GM12878 (cell line): Measurements from ENCODE around the gene EFCAB11. TPM values are rescaled to one million over a fixed set of nuclear protein-coding genes. Genes with fewer than 3 reads are reported as not detected.

Experiments
- ATAC-seq: fragments of 200-7000 bp; cut with Tn5 transposase; 3 replicates; pipeline ENCODE4 v1.9.1; 2020; ENCODE audit warnings: mild to moderate bottlenecking, moderate library complexity
- BruUV-seq: library from RNA; stranded (reverse); fragments of 400-500 nt; replicated peaks from 2 replicates; lab custom pipeline; 2021; lab: Mats Ljungman, UMichigan
- CTCF ChIA-PET: fragments of 300-600 bp; sonication (Branson Sonifier 250); formaldehyde crosslinking; extraction: SDS; loops from one replicate; lab custom pipeline; 2021; ENCODE audit warnings: inconsistent platforms; lab: Yijun Ruan, JAX
- POLR2A ChIA-PET: fragments of 350-600 bp; formaldehyde crosslinking; extraction: SDS; loops from one replicate; lab custom pipeline; 2021; ENCODE audit warnings: inconsistent platforms; lab: Charles Lee
- RAD21 ChIA-PET: fragments of 300-600 bp; sonication (Branson Sonifier 250); formaldehyde crosslinking; loops from one replicate; lab custom pipeline; 2023; ENCODE audit warnings: antibody characterized with exemption; ENCODE audit not compliant: unreplicated experiment; lab: Charles Lee
- SMC1A ChIA-PET: fragments of 300-600 bp; sonication (Branson Sonifier 250); formaldehyde crosslinking; loops from one replicate; lab custom pipeline; 2023; ENCODE audit not compliant: unreplicated experiment, uncharacterized antibody; lab: Charles Lee
- DNase-seq: peaks from one replicate; pipeline ENCODE4 v3.0.0-alpha.2; 2011; ENCODE audit warnings: low read depth, low spot score
- FAIRE-seq: peaks from 3 replicates; lab custom pipeline; 2011; peaks lifted over from hg19 to GRCh38; lab: Jason Lieb, UNC
- H2AFZ ChIP-seq: 2 replicates; pipeline ENCODE4 v1.6.0; 2011; ENCODE audit warnings: low read depth, low read length, control low read depth; ENCODE audit not compliant: control insufficient read depth
- H3K27ac ChIP-seq: 2 replicates; pipeline ENCODE4 v1.5.1; 2011; ENCODE audit warnings: control low read depth; ENCODE audit not compliant: control insufficient read depth, insufficient read depth
- H3K27me3 ChIP-seq, 2 experiments: replicated peaks in 1 of 2; 2 replicates each; pipeline versions ENCODE4 v1.6.0 to v1.6.1; 2011; ENCODE audit warnings: low read length in 1 of 2; ENCODE audit not compliant: control insufficient read depth in 2 of 2, insufficient read depth in 2 of 2
- H3K36me3 ChIP-seq, 2 experiments: 2 replicates each; pipeline ENCODE4 v1.5.1; 2011; ENCODE audit warnings: low read length in 1 of 2; ENCODE audit not compliant: control insufficient read depth in 2 of 2, insufficient read depth in 2 of 2
- H3K4me1 ChIP-seq: 2 replicates; pipeline ENCODE4 v1.6.1; 2011; ENCODE audit warnings: mild to moderate bottlenecking, low read length, moderate library complexity, mixed read lengths; ENCODE audit not compliant: control insufficient read depth, insufficient read depth
- H3K4me2 ChIP-seq: 2 replicates; pipeline ENCODE4 v1.6.0; 2011; ENCODE audit warnings: control low read depth; ENCODE audit not compliant: control insufficient read depth, insufficient read depth
- H3K4me3 ChIP-seq: fragments of 200-600 bp; sonication (generic); 2 replicates; pipeline ENCODE4 v1.5.1; 2016
- H3K79me2 ChIP-seq: 2 replicates; pipeline ENCODE4 v1.6.0; 2011; ENCODE audit warnings: low read length; ENCODE audit not compliant: control insufficient read depth, insufficient read depth
- H3K9ac ChIP-seq: 2 replicates; pipeline ENCODE4 v1.8.0; 2011; ENCODE audit warnings: low read length, control low read depth, mixed read lengths; ENCODE audit not compliant: control insufficient read depth, insufficient read depth
- H3K9me3 ChIP-seq: replicated peaks from 3 replicates; pipeline ENCODE4 v1.5.1; 2011; ENCODE audit warnings: mild to moderate bottlenecking, low read length; ENCODE audit not compliant: control insufficient read depth, insufficient read depth
- H4K20me1 ChIP-seq: 2 replicates; pipeline ENCODE4 v1.6.0; 2011; ENCODE audit not compliant: control insufficient read depth, insufficient read depth
- ATF7 ChIP-seq: fragments of 450-650 bp; IDR thresholded peaks from 2 replicates; pipeline ENCODE4 v1.6.1; 2016; ENCODE audit warnings: low read depth, mild to moderate bottlenecking
- CEBPB ChIP-seq, 2 experiments: fragments of 150-350 bp in 1 of 2; IDR thresholded peaks; 2 replicates each; pipeline ENCODE4 v1.6.1; 2012 to 2014; ENCODE audit warnings: low read depth in 2 of 2, low read length in 2 of 2, borderline replicate concordance in 1 of 2, inconsistent platforms in 1 of 2
- MTA2 ChIP-seq: fragments of 450-650 bp; IDR thresholded peaks from 2 replicates; pipeline ENCODE4 v1.6.1; 2016; ENCODE audit warnings: low read depth, mild to moderate bottlenecking, moderate library complexity
- SRF ChIP-seq, 2 experiments: IDR thresholded peaks; 2 replicates each; pipeline ENCODE4 v1.6.1; 2011; ENCODE audit warnings: low read depth in 2 of 2, low read length in 2 of 2, mild to moderate bottlenecking in 1 of 2, moderate library complexity in 1 of 2
- WGBS: methylation state at CpG from one replicate; pipeline ENCODE4 v1.1.6; 2016; ENCODE audit warnings: low lambda C conversion rate; ENCODE audit not compliant: insufficient replicate concordance, insufficient coverage; ENCODE audit errors: missing lambda C conversion rate; 5-methylcytosine and 5-hydroxymethylcytosine counted together
- in situ Hi-C: fragments of 300-500 bp; cut with MboI; formaldehyde crosslinking; loops from 9 replicates; pipeline ENCODE4 v1.14.3; 2018; ENCODE audit warnings: mixed read lengths
- intact Hi-C: fragments of 100-400 bp; cut with micrococcal nuclease; formaldehyde crosslinking; loops from one replicate; pipeline ENCODE4 v1.14.2; 2022; ENCODE audit not compliant: unreplicated experiment
- polyA plus RNA-seq, 11 experiments: library from polyadenylated mRNA; depleted of rRNA in 4 of 11; unstranded in 6 of 11; stranded (reverse) in 5 of 11; fragments of >200 nt; fragmentation: Nextera tagmentation in 4 of 11; fragmentation: Illumina TruSeq in 1 of 11; extraction: Ambion mirVana in 4 of 11; extraction: Trizol in 1 of 11; gene quantifications; 1 replicate in 1 of 11; 2 replicates in 10 of 11; pipeline versions ENCODE4 v1.2.1 to v1.2.3, GENCODE V29; 2011 to 2016; ENCODE audit warnings: inconsistent platforms in 2 of 11, missing spikeins in 2 of 11, low read depth in 1 of 11
- total RNA-seq, 4 experiments: library from RNA; depleted of rRNA in 3 of 4; stranded (reverse); fragments of >200 nt in 3 of 4; fragmentation: Illumina TruSeq in 1 of 4; extraction: Trizol in 1 of 4; gene quantifications; 2 replicates each; pipeline versions ENCODE4 v1.2.1 to v1.2.3, GENCODE V29; 2013 to 2021
- TF ChIP-seq, protein P1 (sequence below): fragments of 450-650 bp; IDR thresholded peaks from 2 replicates; pipeline ENCODE4 v1.6.1; 2017; ENCODE audit warnings: antibody characterized with exemption, mild to moderate bottlenecking, moderate library complexity

Gene EFCAB11
- total and polyA plus RNA-seq, 10 of the 15 experiments (the other 5 are each of a cell fraction or from before 2014, with no cell fraction given): 8.6 to 37.4 (median 18.0) TPM

DNA sequence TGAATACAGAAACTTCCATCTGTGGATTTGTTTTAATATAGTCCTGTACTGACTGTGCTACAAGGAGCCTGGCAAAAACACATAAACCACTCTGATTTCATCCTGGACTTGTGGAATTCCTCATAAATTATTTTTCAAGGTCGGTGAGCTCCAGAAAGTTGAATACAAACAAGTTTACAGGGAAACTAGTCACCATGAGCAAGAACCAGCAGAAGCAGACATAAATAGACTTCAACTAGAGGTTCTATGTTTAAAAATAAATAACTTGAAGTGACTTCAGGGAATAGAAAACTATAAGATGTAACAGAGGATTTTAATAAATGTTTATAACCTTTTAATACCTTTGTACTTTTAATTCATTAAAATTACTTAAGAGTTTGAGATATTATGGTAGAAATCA is 63.5 kb downstream of the EFCAB11 start (continued):
- TF ChIP-seq MTA2 (no peak), SRF (IDR thresholded peaks at IDR 0.05; ENCODE audit: low read depth in 2 of 2, low read length in 2 of 2) (no peak), ATF7 (no peak), CEBPB (IDR thresholded peaks at IDR 0.05; ENCODE audit: borderline replicate concordance in 1 of 2, low read depth in 2 of 2, low read length in 2 of 2) (no peak)

DNA sequence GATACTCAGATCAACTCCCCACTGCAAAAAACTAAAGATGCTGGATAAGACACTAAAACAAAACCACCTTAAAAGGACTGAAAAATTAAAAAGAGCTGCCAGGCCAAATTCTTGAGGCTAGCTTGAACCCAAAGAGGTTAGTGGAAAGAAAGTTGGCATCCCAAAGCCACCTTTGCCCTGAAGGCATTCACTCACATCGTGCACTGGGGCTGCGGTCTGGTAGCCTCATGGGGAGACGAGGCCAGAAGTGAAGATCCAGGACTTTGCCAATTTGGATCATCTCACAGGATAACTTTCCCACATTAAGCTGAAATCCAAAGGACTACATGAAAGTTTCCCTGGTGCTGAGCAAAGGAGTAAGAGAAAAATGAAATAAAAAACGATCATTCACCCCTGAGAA is 63.9 kb downstream of the EFCAB11 start:
- Histone ChIP-seq H3K9ac (no peak overlapping the region), H3K27ac (no peak overlapping the region)
- no peak for DNase-seq
- no peak for ATAC-seq
- TF ChIP-seq, protein P1, sequence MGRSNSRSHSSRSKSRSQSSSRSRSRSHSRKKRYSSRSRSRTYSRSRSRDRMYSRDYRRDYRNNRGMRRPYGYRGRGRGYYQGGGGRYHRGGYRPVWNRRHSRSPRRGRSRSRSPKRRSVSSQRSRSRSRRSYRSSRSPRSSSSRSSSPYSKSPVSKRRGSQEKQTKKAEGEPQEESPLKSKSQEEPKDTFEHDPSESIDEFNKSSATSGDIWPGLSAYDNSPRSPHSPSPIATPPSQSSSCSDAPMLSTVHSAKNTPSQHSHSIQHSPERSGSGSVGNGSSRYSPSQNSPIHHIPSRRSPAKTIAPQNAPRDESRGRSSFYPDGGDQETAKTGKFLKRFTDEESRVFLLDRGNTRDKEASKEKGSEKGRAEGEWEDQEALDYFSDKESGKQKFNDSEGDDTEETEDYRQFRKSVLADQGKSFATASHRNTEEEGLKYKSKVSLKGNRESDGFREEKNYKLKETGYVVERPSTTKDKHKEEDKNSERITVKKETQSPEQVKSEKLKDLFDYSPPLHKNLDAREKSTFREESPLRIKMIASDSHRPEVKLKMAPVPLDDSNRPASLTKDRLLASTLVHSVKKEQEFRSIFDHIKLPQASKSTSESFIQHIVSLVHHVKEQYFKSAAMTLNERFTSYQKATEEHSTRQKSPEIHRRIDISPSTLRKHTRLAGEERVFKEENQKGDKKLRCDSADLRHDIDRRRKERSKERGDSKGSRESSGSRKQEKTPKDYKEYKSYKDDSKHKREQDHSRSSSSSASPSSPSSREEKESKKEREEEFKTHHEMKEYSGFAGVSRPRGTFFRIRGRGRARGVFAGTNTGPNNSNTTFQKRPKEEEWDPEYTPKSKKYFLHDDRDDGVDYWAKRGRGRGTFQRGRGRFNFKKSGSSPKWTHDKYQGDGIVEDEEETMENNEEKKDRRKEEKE: no peak
- TF ChIP-seq, all 136 proteins: peak for 0
- SMC1A ChIA-PET: no interaction called here
- Histone ChIP-seq H3K4me3 (no peak overlapping the region), H3K79me2 (no peaks in the 10 kb centered on the region), H3K9me3 (no peaks in the 10 kb centered on the region; the same call in 2 of the 3 replicates), H2AFZ (no peak overlapping the region), H3K4me2 (no peak overlapping the region), H3K36me3 (no peaks in the 10 kb centered on the region), H3K27me3 (no peaks in the 10 kb centered on the region), H4K20me1 (no peaks in the 10 kb centered on the region), H3K4me1 (no peaks in the 10 kb centered on the region)
- CTCF ChIA-PET: interaction anchor here (1.6 kb wide), 1 partner anchor 8 kb away, joined by 4 read pairs; no protein-coding TSS in a partner anchor
- POLR2A ChIA-PET: interaction anchor here (0.6 kb wide), 1 partner anchor 1247 kb away, joined by 6 read pairs; no protein-coding TSS in a partner anchor
- 72% methylated on average over 4 of the region's 4 CpGs for WGBS
- in situ Hi-C loops (no loop called here), intact Hi-C loops (no loop called here)
- FAIRE-seq: no peak
- BruUV-seq: no TSS peak
- RAD21 ChIA-PET: interaction anchor here (0.6 kb wide), 1 partner anchor 729 kb away, joined by 3 read pairs; no protein-coding TSS in a partner anchor
